ENCODE data around the gene C2orf68. TPM values are rescaled to one million over a fixed set of nuclear protein-coding genes. Genes with fewer than 3 reads are reported as not detected.
"Not testable (repeated sequence)": the region's sequence is repeated elsewhere in the genome, so short reads cannot be mapped to it uniquely, and the experiment has no call there.

The C2orf68 gene
- total and polyA plus RNA-seq, 2 donors (not counting 1 experiment from before 2014, with no cell fraction given), result 30.5 to 82.4 TPM

GRCh38 chr2:85615413-85615728 is 3.5 kb upstream of the C2orf68 start:
- H3K9me3 ChIP-seq (ENCODE audit: control extremely low read depth in 1 of 3, control insufficient read depth in 2 of 3, insufficient read depth in 1 of 3, low read length in 2 of 3), result no peaks in the 10 kb centered on the region
- no peak overlapping the region for H3K9ac ChIP-seq (ENCODE audit: low read length)
- peak overlapping the region; percentile 94 for H2AFZ ChIP-seq (ENCODE audit: insufficient read depth, low read depth, low read length, poor library complexity, severe bottlenecking)
- no peaks in the 10 kb centered on the region for H3K9me3 Mint-ChIP-seq (ENCODE audit: insufficient read depth)
- no peak for DNase-seq
- TF ChIP-seq EZH2 (IDR thresholded peaks at IDR 0.05; ENCODE audit: borderline replicate concordance, insufficient read depth, low read depth, low read length, poor library complexity, severe bottlenecking) (no peak), CTCF (IDR thresholded peaks at IDR 0.05) (no peak)
- peaks cover 2 to 16% of the 10 kb centered on the region in 2 experiments for H3K36me3 ChIP-seq (replicated peaks in 1 of 2; ENCODE audit: control extremely low read depth in 1 of 2, control insufficient read depth in 1 of 2, extremely low read depth in 1 of 2, insufficient read depth in 2 of 2, low read length in 1 of 2)
- H3K79me2 ChIP-seq (ENCODE audit: control insufficient read depth, insufficient read depth, low read length), result peaks cover 55% of the 10 kb centered on the region
- peak overlapping the region; percentile 16 for H3K4me3 Mint-ChIP-seq
- intact Hi-C loops (cut with micrococcal nuclease), result loop anchor here (5.0 to 10.0 kb wide), 2 partner anchors 263 to 489 kb away; partner anchors contain the start of genes ELMOD3, POLR1A, PTCD3 and RETSAT
- ChIA-PET CTCF (interaction anchor here (2.0 kb wide), 1 partner anchor 22 kb away, joined by 4 read pairs; no protein-coding TSS in a partner anchor), POLR2A (interaction anchor here (1.0 kb wide), 1 partner anchor 491 kb away, joined by 3 read pairs; the partner anchor contains the start of gene PTCD3)
- H3K4me1 ChIP-seq (ENCODE audit: control insufficient read depth in 2 of 2, insufficient read depth in 2 of 2, low read length in 2 of 2), result peaks cover 20 to 35% of the 10 kb centered on the region in 2 donors
- H3K4me2 ChIP-seq (replicated peaks; ENCODE audit: low read depth, low read length, poor library complexity, severe bottlenecking), result peak overlapping the region; percentile 73
- ATAC-seq (ENCODE audit: low read depth), result no peak
- peak overlapping the region in 1 of 5 experiments; percentile 93 for H3K4me3 ChIP-seq (ENCODE audit: control extremely low read depth in 1 of 5, extremely low read depth in 1 of 5, insufficient read depth in 1 of 5, low read depth in 2 of 5, low read length in 4 of 5)
- H3K27ac ChIP-seq (ENCODE audit: low read length in 2 of 2), result no peak overlapping the region
- H4K20me1 ChIP-seq (ENCODE audit: control insufficient read depth, insufficient read depth, low read length, poor library complexity, severe bottlenecking), result peaks cover 12% of the 10 kb centered on the region
- no peaks in the 10 kb centered on the region for H3K27me3 Mint-ChIP-seq
- WGBS (ENCODE audit: insufficient coverage), result 93% methylated on average over 15 of the region's 17 CpGs
- H3K27ac Mint-ChIP-seq, result peak overlapping the region; percentile 97
- H3K27me3 ChIP-seq (replicated peaks in 1 of 4; ENCODE audit: control extremely low read depth in 1 of 4, control insufficient read depth in 3 of 4, insufficient read depth in 4 of 4, low read length in 3 of 4), result no peaks in the 10 kb centered on the region
- H3K4me1 Mint-ChIP-seq, result peaks cover 27% of the 10 kb centered on the region

- Mint-ChIP-seq H3K27ac (peak overlapping the region; percentile 56), H3K4me1 (peaks cover 31% of the 10 kb centered on the region)
- not testable (repeated sequence) for DNase-seq; H3K27me3 ChIP-seq (replicated peaks in 1 of 4; ENCODE audit: control extremely low read depth in 1 of 4, control insufficient read depth in 3 of 4, insufficient read depth in 4 of 4, low read length in 3 of 4); H3K4me3 ChIP-seq (ENCODE audit: control extremely low read depth in 1 of 5, extremely low read depth in 1 of 5, insufficient read depth in 1 of 5, low read depth in 2 of 5, low read length in 4 of 5); H3K4me3 Mint-ChIP-seq; H3K27me3 Mint-ChIP-seq; H3K9ac ChIP-seq (ENCODE audit: low read length); ATAC-seq (ENCODE audit: low read depth); H3K9me3 ChIP-seq (ENCODE audit: control extremely low read depth in 1 of 3, control insufficient read depth in 2 of 3, insufficient read depth in 1 of 3, low read length in 2 of 3); H2AFZ ChIP-seq (ENCODE audit: insufficient read depth, low read depth, low read length, poor library complexity, severe bottlenecking); H3K9me3 Mint-ChIP-seq (ENCODE audit: insufficient read depth); H3K27ac ChIP-seq (ENCODE audit: low read length in 2 of 2); H3K4me2 ChIP-seq (replicated peaks; ENCODE audit: low read depth, low read length, poor library complexity, severe bottlenecking)
- 100% methylated on average over 3 of the region's 7 CpGs for WGBS (ENCODE audit: insufficient coverage)
- Histone ChIP-seq H3K79me2 (ENCODE audit: control insufficient read depth, insufficient read depth, low read length) (peaks cover 50% of the 10 kb centered on the region), H3K36me3 (replicated peaks in 1 of 2; ENCODE audit: control extremely low read depth in 1 of 2, control insufficient read depth in 1 of 2, extremely low read depth in 1 of 2, insufficient read depth in 2 of 2, low read length in 1 of 2) (peaks cover 2 to 15% of the 10 kb centered on the region in 2 experiments), H3K4me1 (ENCODE audit: control insufficient read depth in 2 of 2, insufficient read depth in 2 of 2, low read length in 2 of 2) (peaks cover 23 to 40% of the 10 kb centered on the region in 2 donors), H4K20me1 (ENCODE audit: control insufficient read depth, insufficient read depth, low read length, poor library complexity, severe bottlenecking) (peaks cover 17% of the 10 kb centered on the region)
- ChIA-PET CTCF (interaction anchor here (2.0 kb wide), 1 partner anchor 22 kb away, joined by 4 read pairs; no protein-coding TSS in a partner anchor), POLR2A (interaction anchor here (1.6 kb wide), 1 partner anchor 19 kb away, joined by 4 read pairs; the partner anchor contains the start of gene RNF181)
- intact Hi-C loops (cut with micrococcal nuclease), result loop anchor here (5.0 to 10.0 kb wide), 2 partner anchors 262 to 490 kb away; partner anchors contain the start of genes ELMOD3, POLR1A, PTCD3 and RETSAT
These were observed 2.9 kb upstream of the C2orf68 start for GRCh38 chr2:85614757-85615156.

Data from B cell (primary cell).